A549 (cell line): ENCODE results near the gene TMEM82.

Experiments used
- JUNB ChIP-seq: fragments of >200 bp; sonication (Bioruptor Twin); formaldehyde crosslinking; IDR thresholded peaks from 2 replicates; pipeline ENCODE4 v1.6.1; 2016
- POLR2A ChIP-seq: IDR thresholded peaks from 2 replicates; pipeline ENCODE4 v1.6.1; 2012; ENCODE audit warnings: mild to moderate bottlenecking, low read length
- TF ChIP-seq, protein P1 (sequence below): fragments of 450-650 bp; IDR thresholded peaks from 2 replicates; pipeline ENCODE4 v1.6.1; 2014; ENCODE audit warnings: antibody characterized with exemption
- TF ChIP-seq, protein P2 (sequence below): fragments of >200 bp; sonication (Bioruptor Twin); formaldehyde crosslinking; IDR thresholded peaks from 3 replicates; pipeline ENCODE4 v1.5.1; 2016

DNA sequence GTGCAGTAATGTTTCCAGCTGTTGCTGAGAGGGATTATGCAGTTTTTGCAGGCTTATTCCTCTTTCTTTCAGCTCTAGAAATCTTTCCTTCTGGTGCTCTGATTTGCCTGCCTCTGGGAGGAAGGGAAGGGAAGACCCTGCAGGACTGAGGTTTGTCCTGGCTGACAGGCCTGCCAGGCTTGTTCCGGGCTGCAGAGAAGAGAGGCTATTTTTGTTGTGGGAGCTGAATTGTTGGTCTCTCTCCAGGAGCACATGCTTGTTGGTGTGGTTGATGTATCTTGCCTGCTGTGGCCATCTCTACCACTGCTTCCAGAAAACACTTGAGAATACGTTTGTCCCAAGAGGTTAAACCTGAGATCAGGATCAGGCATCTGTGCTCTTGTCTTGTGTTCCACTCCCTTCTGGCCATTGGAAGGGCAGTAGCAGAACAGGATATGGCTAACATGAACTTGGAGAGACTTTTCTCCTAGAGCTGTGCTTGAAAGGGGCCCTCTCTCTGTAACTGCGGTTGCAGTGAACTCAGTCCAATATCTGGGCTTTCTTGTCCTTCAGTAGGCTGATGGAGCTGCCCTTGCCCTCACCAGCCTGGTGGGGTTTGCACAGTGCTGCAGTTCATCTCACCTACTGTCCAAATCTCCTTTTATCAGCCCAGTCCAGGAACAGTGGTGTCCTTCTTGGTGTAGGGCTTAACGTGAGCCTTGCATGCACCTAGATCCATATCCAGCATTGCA lies 27.7 kb upstream of the TMEM82 start:
- TF ChIP-seq, protein P1, sequence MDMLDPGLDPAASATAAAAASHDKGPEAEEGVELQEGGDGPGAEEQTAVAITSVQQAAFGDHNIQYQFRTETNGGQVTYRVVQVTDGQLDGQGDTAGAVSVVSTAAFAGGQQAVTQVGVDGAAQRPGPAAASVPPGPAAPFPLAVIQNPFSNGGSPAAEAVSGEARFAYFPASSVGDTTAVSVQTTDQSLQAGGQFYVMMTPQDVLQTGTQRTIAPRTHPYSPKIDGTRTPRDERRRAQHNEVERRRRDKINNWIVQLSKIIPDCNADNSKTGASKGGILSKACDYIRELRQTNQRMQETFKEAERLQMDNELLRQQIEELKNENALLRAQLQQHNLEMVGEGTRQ: no peak
- no peak for TF ChIP-seq POLR2A
- TF ChIP-seq, protein P2, sequence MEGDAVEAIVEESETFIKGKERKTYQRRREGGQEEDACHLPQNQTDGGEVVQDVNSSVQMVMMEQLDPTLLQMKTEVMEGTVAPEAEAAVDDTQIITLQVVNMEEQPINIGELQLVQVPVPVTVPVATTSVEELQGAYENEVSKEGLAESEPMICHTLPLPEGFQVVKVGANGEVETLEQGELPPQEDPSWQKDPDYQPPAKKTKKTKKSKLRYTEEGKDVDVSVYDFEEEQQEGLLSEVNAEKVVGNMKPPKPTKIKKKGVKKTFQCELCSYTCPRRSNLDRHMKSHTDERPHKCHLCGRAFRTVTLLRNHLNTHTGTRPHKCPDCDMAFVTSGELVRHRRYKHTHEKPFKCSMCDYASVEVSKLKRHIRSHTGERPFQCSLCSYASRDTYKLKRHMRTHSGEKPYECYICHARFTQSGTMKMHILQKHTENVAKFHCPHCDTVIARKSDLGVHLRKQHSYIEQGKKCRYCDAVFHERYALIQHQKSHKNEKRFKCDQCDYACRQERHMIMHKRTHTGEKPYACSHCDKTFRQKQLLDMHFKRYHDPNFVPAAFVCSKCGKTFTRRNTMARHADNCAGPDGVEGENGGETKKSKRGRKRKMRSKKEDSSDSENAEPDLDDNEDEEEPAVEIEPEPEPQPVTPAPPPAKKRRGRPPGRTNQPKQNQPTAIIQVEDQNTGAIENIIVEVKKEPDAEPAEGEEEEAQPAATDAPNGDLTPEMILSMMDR: no peak
- no peak for TF ChIP-seq JUNB
